Spleen (tissue), 7 donors: ENCODE results near the gene AHCYL2.

Source experiments
- POLR2A ChIP-seq, 3 donors: fragments of 450-650 bp; IDR thresholded peaks; one replicate each; pipeline ENCODE4 v1.5.1; 2017; ENCODE audit warnings: antibody characterized with exemption in 3 of 3, mild to moderate bottlenecking in 1 of 3
- POLR2AphosphoS5 ChIP-seq, 3 donors: sonication (generic); formaldehyde crosslinking; IDR thresholded peaks; one replicate each; pipeline ENCODE4 v1.5.1; 2017; ENCODE audit warnings: antibody characterized with exemption in 3 of 3
- TF ChIP-seq, protein P1 (sequence below), 11 experiments: fragments of 200-600 bp in 7 of 11; fragments of 450-650 bp in 4 of 11; sonication (generic) in 4 of 11; IDR thresholded peaks in 8 of 11; conservative IDR thresholded peaks in 3 of 11; 1 replicate in 7 of 11; 2 replicates in 4 of 11; pipeline versions ENCODE4 v1.4.0 to v1.8.0; 2016 to 2021; ENCODE audit warnings: antibody characterized with exemption in 11 of 11, inconsistent platforms in 4 of 11, mild to moderate bottlenecking in 1 of 11
- donor health status: DM: no; HTN: no; CAD: no; lungs with moderate emphysema.
- donor health status: DM: no; HTN: no; CAD: no.
- donor health status: DM: no; HTN: no; CAD: no.

DNA sequence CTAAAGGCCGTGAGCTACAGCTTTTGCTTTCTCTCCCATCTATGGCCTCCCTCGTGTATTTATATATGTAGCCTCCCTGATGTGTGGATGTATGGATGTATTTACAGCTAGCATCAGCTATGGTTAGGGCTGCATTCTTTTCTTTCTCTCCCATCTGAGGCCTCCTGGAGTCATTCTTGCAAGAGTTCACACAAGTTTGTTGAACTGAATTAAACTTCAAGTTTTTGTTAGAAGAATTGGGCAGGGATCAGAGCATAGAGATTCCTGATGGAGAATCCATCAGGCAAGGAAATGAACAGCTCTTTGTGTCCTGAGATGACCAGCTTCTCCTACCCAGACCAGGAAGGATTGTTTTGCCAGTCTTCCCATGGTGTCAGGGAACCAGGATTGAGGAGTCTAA is 60.3 kb downstream of the AHCYL2 start:
- TF ChIP-seq, protein P1, sequence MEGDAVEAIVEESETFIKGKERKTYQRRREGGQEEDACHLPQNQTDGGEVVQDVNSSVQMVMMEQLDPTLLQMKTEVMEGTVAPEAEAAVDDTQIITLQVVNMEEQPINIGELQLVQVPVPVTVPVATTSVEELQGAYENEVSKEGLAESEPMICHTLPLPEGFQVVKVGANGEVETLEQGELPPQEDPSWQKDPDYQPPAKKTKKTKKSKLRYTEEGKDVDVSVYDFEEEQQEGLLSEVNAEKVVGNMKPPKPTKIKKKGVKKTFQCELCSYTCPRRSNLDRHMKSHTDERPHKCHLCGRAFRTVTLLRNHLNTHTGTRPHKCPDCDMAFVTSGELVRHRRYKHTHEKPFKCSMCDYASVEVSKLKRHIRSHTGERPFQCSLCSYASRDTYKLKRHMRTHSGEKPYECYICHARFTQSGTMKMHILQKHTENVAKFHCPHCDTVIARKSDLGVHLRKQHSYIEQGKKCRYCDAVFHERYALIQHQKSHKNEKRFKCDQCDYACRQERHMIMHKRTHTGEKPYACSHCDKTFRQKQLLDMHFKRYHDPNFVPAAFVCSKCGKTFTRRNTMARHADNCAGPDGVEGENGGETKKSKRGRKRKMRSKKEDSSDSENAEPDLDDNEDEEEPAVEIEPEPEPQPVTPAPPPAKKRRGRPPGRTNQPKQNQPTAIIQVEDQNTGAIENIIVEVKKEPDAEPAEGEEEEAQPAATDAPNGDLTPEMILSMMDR (IDR thresholded peaks at IDR 0.05 in 8 of 11, conservative IDR thresholded peaks at IDR 0.05 in 3 of 11), result no peak
- no peak for TF ChIP-seq POLR2A (IDR thresholded peaks at IDR 0.05)
- TF ChIP-seq POLR2AphosphoS5 (IDR thresholded peaks at IDR 0.05), result no peak
